Neural cell (in vitro differentiated cells): ENCODE data around the gene CSMD2. TPM values are rescaled to one million over a fixed set of nuclear protein-coding genes. Genes with fewer than 3 reads are reported as not detected.

Source experiments
- H2AFZ ChIP-seq: fragments of 200-600, 300-800 bp; sonication (generic), shearing (Covaris generic); 2 replicates; pipeline ENCODE4 v1.6.0; 2014; ENCODE audit warnings: low read depth, mild to moderate bottlenecking, antibody characterized with exemption, low read length, moderate library complexity
- H3F3A ChIP-seq: fragments of 200-600 bp; shearing (Covaris generic); 2 replicates; pipeline ENCODE4 v1.6.1; 2016; ENCODE audit warnings: mild to moderate bottlenecking, moderate library complexity, mixed read lengths, antibody characterized with exemption, low read length; ENCODE audit not compliant: insufficient read depth, poor library complexity, severe bottlenecking
- H3K27ac ChIP-seq: fragments of 200-600, 300-800 bp; sonication (generic), shearing (Covaris generic); 2 replicates; pipeline ENCODE4 v1.5.1; 2014; ENCODE audit warnings: mild to moderate bottlenecking, low read length, moderate library complexity
- H3K27me3 ChIP-seq: fragments of 300-800, 200-600 bp; sonication (generic), shearing (Covaris generic); 2 replicates; pipeline ENCODE4 v1.6.0; 2014; ENCODE audit warnings: mild to moderate bottlenecking, low read depth, low read length, moderate library complexity; ENCODE audit not compliant: insufficient read depth
- H3K36me3 ChIP-seq: fragments of 300-800, 200-600 bp; sonication (generic), shearing (Covaris generic); 2 replicates; pipeline ENCODE4 v1.5.1; 2014; ENCODE audit warnings: mild to moderate bottlenecking, antibody characterized with exemption, low read length, moderate library complexity; ENCODE audit not compliant: insufficient read depth
- H3K4me2 ChIP-seq: fragments of 300-800, 200-600 bp; sonication (generic), shearing (Covaris generic); 2 replicates; pipeline ENCODE4 v1.6.0; 2014; ENCODE audit warnings: mild to moderate bottlenecking, low read length
- H3K4me3 ChIP-seq: fragments of 300-800, 200-600 bp; sonication (generic), shearing (Covaris generic); 2 replicates; pipeline ENCODE4 v1.5.1; 2014; ENCODE audit warnings: mild to moderate bottlenecking, low read length, moderate library complexity
- H3K79me2 ChIP-seq: fragments of 200-600 bp; shearing (Covaris generic); replicated peaks from 2 replicates; pipeline ENCODE4 v1.6.0; 2014; ENCODE audit warnings: mild to moderate bottlenecking, low read length, moderate library complexity; ENCODE audit not compliant: insufficient read depth
- H3K9ac ChIP-seq: fragments of 300-800, 200-600 bp; sonication (generic), shearing (Covaris generic); 2 replicates; pipeline ENCODE4 v1.6.1; 2016; ENCODE audit warnings: mild to moderate bottlenecking, low read length, mixed read lengths
- H3K9me2 ChIP-seq: fragments of 200-600 bp; shearing (Covaris generic); 2 replicates; pipeline ENCODE4 v1.6.1; 2016; ENCODE audit warnings: mild to moderate bottlenecking, low read length, mixed read lengths; ENCODE audit not compliant: insufficient read depth
- H3K9me3 ChIP-seq: fragments of 200-600, 300-800 bp; sonication (generic), shearing (Covaris generic); 2 replicates; pipeline ENCODE4 v1.6.1; 2016; ENCODE audit warnings: mild to moderate bottlenecking, mixed run types, low read length, moderate library complexity, mixed read lengths
- H4K20me1 ChIP-seq: fragments of 200-600 bp; shearing (Covaris generic); 2 replicates; pipeline ENCODE4 v1.6.1; 2016; ENCODE audit warnings: mild to moderate bottlenecking, mixed run types; ENCODE audit not compliant: insufficient read depth
- CTCF ChIP-seq: fragments of 450-650 bp; IDR thresholded peaks from 2 replicates; pipeline ENCODE4 v1.5.1; 2014; ENCODE audit warnings: antibody characterized with exemption, mild to moderate bottlenecking, moderate library complexity; ENCODE audit not compliant: poor library complexity, severe bottlenecking
- EP300 ChIP-seq: fragments of 450-650 bp; conservative IDR thresholded peaks from 2 replicates; pipeline ENCODE4 v1.6.1; 2014; ENCODE audit warnings: antibody characterized with exemption, mild to moderate bottlenecking, moderate library complexity; ENCODE audit not compliant: poor library complexity, severe bottlenecking
- EZH2 ChIP-seq: fragments of 200-600, 300-800 bp; shearing (Covaris generic), sonication (generic); IDR thresholded peaks from 2 replicates; pipeline ENCODE4 v1.6.1; 2014; ENCODE audit warnings: antibody characterized with exemption, low read length, borderline replicate concordance, mild to moderate bottlenecking; ENCODE audit not compliant: insufficient read depth, poor library complexity, severe bottlenecking
- MXI1 ChIP-seq: fragments of 450-650 bp; conservative IDR thresholded peaks from 2 replicates; pipeline ENCODE4 v1.6.1; 2014; ENCODE audit warnings: antibody characterized with exemption, mild to moderate bottlenecking; ENCODE audit not compliant: poor library complexity, severe bottlenecking
- POLR2AphosphoS5 ChIP-seq: IDR thresholded peaks from 2 replicates; pipeline ENCODE4 v1.6.1; 2012
- RAD21 ChIP-seq: fragments of 450-650 bp; conservative IDR thresholded peaks from 2 replicates; pipeline ENCODE4 v1.6.1; 2014; ENCODE audit warnings: antibody characterized with exemption, mild to moderate bottlenecking, moderate library complexity
- REST ChIP-seq: IDR thresholded peaks from 2 replicates; pipeline ENCODE4 v1.6.1; 2012; ENCODE audit warnings: borderline replicate concordance
- SMC3 ChIP-seq: fragments of 450-650 bp; conservative IDR thresholded peaks from 2 replicates; pipeline ENCODE4 v1.6.1; 2014; ENCODE audit warnings: antibody characterized with exemption, mild to moderate bottlenecking, moderate library complexity; ENCODE audit not compliant: poor library complexity
- TAF1 ChIP-seq: IDR thresholded peaks from 2 replicates; pipeline ENCODE4 v1.6.1; 2012; ENCODE audit warnings: low read depth
- polyA plus RNA-seq: library from polyadenylated mRNA; depleted of rRNA; stranded (reverse); fragments of >200 nt; gene quantifications from 2 replicates; pipeline ENCODE4 v1.2.3, GENCODE V29; 2014

CSMD2 gene
- polyA plus RNA-seq, 1 donor from 2014 or later, result 9.6 TPM

DNA sequence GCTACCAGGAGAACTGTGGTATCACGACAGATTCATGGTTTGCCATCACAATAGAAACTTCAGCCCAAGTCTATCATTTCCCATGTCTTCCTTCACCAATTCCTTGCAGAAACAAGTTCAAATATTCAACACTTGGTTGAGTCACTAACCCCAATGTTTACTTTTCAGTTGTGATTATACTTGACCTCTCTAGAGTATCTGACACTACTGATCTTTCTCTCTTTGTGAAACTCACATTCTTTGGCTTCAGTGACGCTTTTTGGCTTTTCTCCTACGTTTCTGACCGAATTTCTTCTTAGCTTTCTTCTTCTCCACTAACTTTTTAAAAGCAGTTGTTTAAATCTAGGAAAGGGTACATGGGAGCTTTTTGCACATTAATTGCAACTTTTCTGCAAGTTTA, 350.0 kb downstream of the CSMD2 start:
- TF ChIP-seq TAF1 (no peak), RAD21 (no peak), EP300 (no peak), POLR2AphosphoS5 (no peak), CTCF (no peak), EZH2 (no peak), REST (no peak), MXI1 (no peak), SMC3 (no peak)
- no peak overlapping the region for H3K27ac ChIP-seq
- no peaks in the 10 kb centered on the region for H3K9me2 ChIP-seq
- no peak overlapping the region for H2AFZ ChIP-seq
- no peaks in the 10 kb centered on the region for H3F3A ChIP-seq
- H3K36me3 ChIP-seq, result no peaks in the 10 kb centered on the region
- no peak overlapping the region for H3K9ac ChIP-seq
- H4K20me1 ChIP-seq, result no peaks in the 10 kb centered on the region
- H3K9me3 ChIP-seq, result no peaks in the 10 kb centered on the region
- no peaks in the 10 kb centered on the region for H3K79me2 ChIP-seq
- no peaks in the 10 kb centered on the region for H3K27me3 ChIP-seq
- H3K4me2 ChIP-seq, result no peak overlapping the region
- H3K4me3 ChIP-seq, result no peak overlapping the region

- Histone ChIP-seq H3K4me3 (no peak overlapping the region), H3K36me3 (no peaks in the 10 kb centered on the region), H3F3A (no peaks in the 10 kb centered on the region), H3K9me3 (no peaks in the 10 kb centered on the region), H3K9ac (no peak overlapping the region), H2AFZ (no peak overlapping the region), H3K9me2 (no peaks in the 10 kb centered on the region), H3K27me3 (no peaks in the 10 kb centered on the region), H3K27ac (no peak overlapping the region), H4K20me1 (no peaks in the 10 kb centered on the region), H3K79me2 (no peaks in the 10 kb centered on the region), H3K4me2 (no peak overlapping the region)
- TF ChIP-seq SMC3, result no peak
- TF ChIP-seq RAD21, result no peak
- no peak for TF ChIP-seq MXI1
- TF ChIP-seq EZH2, result no peak
- no peak for TF ChIP-seq REST
- no peak for TF ChIP-seq CTCF
- TF ChIP-seq TAF1, result no peak
- TF ChIP-seq EP300, result no peak
- TF ChIP-seq POLR2AphosphoS5, result no peak
Measured at GRCh38 chr1:33814166-33814565, 350.9 kb downstream of the CSMD2 start.
